Caco-2 (cell line): ENCODE measurements around the gene ANGEL2. TPM values are rescaled to one million over a fixed set of nuclear protein-coding genes. Genes with fewer than 3 reads are reported as not detected.
"Not testable (repeated sequence)": the region's sequence is repeated elsewhere in the genome, so short reads cannot be mapped to it uniquely, and the experiment has no call there.

Experiments
- BruUV-seq: library from RNA; stranded (reverse); fragments of 400-500 nt; replicated peaks from 2 replicates; lab custom pipeline; 2021; lab: Mats Ljungman, UMichigan
- CTCF ChIA-PET: fragments of 300-600 bp; sonication (Branson Sonifier 250); formaldehyde crosslinking; loops from one replicate; lab custom pipeline; 2022; ENCODE audit warnings: antibody characterized with exemption; lab: Charles Lee
- POLR2A ChIA-PET: fragments of 300-600 bp; sonication (Branson Sonifier 250); formaldehyde crosslinking; loops from one replicate; lab custom pipeline; 2022; ENCODE audit warnings: antibody characterized with exemption; lab: Charles Lee
- DNase-seq, 2 experiments: peaks; one replicate each; pipeline versions ENCODE4 v3.0.0 to v3.0.0-alpha.2; 2020 to 2022
- H3K27me3 ChIP-seq: replicated peaks from 2 replicates; pipeline ENCODE4 v1.6.0; 2011; ENCODE audit warnings: low read length; ENCODE audit not compliant: control insufficient read depth, insufficient read depth
- H3K36me3 ChIP-seq: 2 replicates; pipeline ENCODE4 v1.5.1; 2011; ENCODE audit warnings: low read length; ENCODE audit not compliant: control insufficient read depth, insufficient read depth
- H3K4me1 ChIP-seq: fragments of 250-450 bp; sonication (Bioruptor Pico); 2 replicates; pipeline ENCODE4 v1.5.1; 2020; ENCODE audit warnings: mild to moderate bottlenecking
- H3K4me3 ChIP-seq: 2 replicates; pipeline ENCODE4 v1.5.1; 2011; ENCODE audit warnings: low read depth, mild to moderate bottlenecking, control low read depth, low read length
- H3K9me3 ChIP-seq: fragments of 250-450 bp; sonication (Bioruptor Pico); 2 replicates; pipeline ENCODE4 v1.5.1; 2020; ENCODE audit warnings: mild to moderate bottlenecking, moderate library complexity
- H3K27ac Mint-ChIP-seq: one replicate; pipeline ENCODE4 v1.8.0; 2022; ENCODE audit warnings: mixed read lengths; ENCODE audit not compliant: unreplicated experiment
- H3K27me3 Mint-ChIP-seq: one replicate; pipeline ENCODE4 v1.8.0; 2022; ENCODE audit warnings: mixed read lengths; ENCODE audit not compliant: insufficient read depth, unreplicated experiment
- H3K36me3 Mint-ChIP-seq: one replicate; pipeline ENCODE4 v1.8.0; 2022; ENCODE audit warnings: mild to moderate bottlenecking, mixed read lengths; ENCODE audit not compliant: insufficient read depth, unreplicated experiment
- H3K4me1 Mint-ChIP-seq: one replicate; pipeline ENCODE4 v1.8.0; 2022; ENCODE audit warnings: low read depth, mixed read lengths; ENCODE audit not compliant: unreplicated experiment
- H3K4me3 Mint-ChIP-seq: one replicate; pipeline ENCODE4 v1.8.0; 2022; ENCODE audit warnings: mild to moderate bottlenecking, moderate library complexity, mixed read lengths; ENCODE audit not compliant: unreplicated experiment
- H3K9me3 Mint-ChIP-seq: one replicate; pipeline ENCODE4 v1.8.0; 2022; ENCODE audit warnings: mixed read lengths; ENCODE audit not compliant: unreplicated experiment
- CTCF ChIP-seq, 2 experiments: fragments of 200-600 bp in 1 of 2; IDR thresholded peaks; 1 replicate in 1 of 2; 2 replicates in 1 of 2; pipeline versions ENCODE4 v1.5.1 to v1.8.0; 2011 to 2022; ENCODE audit warnings: antibody characterized with exemption in 1 of 2, control low read depth in 1 of 2, inconsistent platforms in 1 of 2, low read depth in 1 of 2, low read length in 1 of 2, mild to moderate bottlenecking in 1 of 2, moderate library complexity in 1 of 2; ENCODE audit not compliant: insufficient read depth in 1 of 2, severe bottlenecking in 1 of 2, unreplicated experiment in 1 of 2
- intact Hi-C: fragments of 100-400 bp; cut with micrococcal nuclease; formaldehyde crosslinking; loops from one replicate; pipeline ENCODE4 v1.10.0; 2022; ENCODE audit not compliant: unreplicated experiment
- total RNA-seq: library from RNA; stranded (reverse); gene quantifications from 2 replicates; pipeline ENCODE4 v1.2.3, GENCODE V29; 2022

Gene ANGEL2
- total RNA-seq, 1 experiment from 2014 or later = 34.8 TPM

GRCh38 chr1:212994926-212995325 lies 20.7 kb downstream of the ANGEL2 start:
- intact Hi-C loops = loop anchor here (1.0 to 5.0 kb wide), 6 partner anchors 78 to 518 kb away; no protein-coding TSS in a partner anchor
- ChIA-PET POLR2A (no interaction called here), CTCF (interaction anchor here (0.9 to 1.1 kb wide), 2 partner anchors 245 to 330 kb away, joined by 3 to 6 read pairs; no protein-coding TSS in a partner anchor)
- no peaks in the 10 kb centered on the region for H3K4me1 Mint-ChIP-seq
- no peaks in the 10 kb centered on the region for H3K27me3 ChIP-seq
- no peak for TF ChIP-seq CTCF (IDR thresholded peaks at IDR 0.05; ENCODE audit: insufficient read depth in 1 of 2, low read depth in 1 of 2, low read length in 1 of 2, severe bottlenecking in 1 of 2, unreplicated experiment in 1 of 2)
- H3K4me1 ChIP-seq = no peaks in the 10 kb centered on the region
- H3K36me3 Mint-ChIP-seq = peaks cover 31% of the 10 kb centered on the region
- DNase-seq = no peak
- no peaks in the 10 kb centered on the region for H3K9me3 ChIP-seq
- H3K9me3 Mint-ChIP-seq = no peaks in the 10 kb centered on the region
- no peak overlapping the region for H3K27ac Mint-ChIP-seq
- H3K36me3 ChIP-seq = no peaks in the 10 kb centered on the region; the same call in none of the 2 replicates
- no peak overlapping the region for H3K4me3 Mint-ChIP-seq
- no peak overlapping the region for H3K4me3 ChIP-seq
- no TSS peak for BruUV-seq
- H3K27me3 Mint-ChIP-seq = no peaks in the 10 kb centered on the region

- POLR2A ChIA-PET, CTCF ChIA-PET, H3K9me3 ChIP-seq, H3K4me1 Mint-ChIP-seq, H3K27me3 ChIP-seq, BruUV-seq, intact Hi-C loops, H3K4me3 ChIP-seq, H3K27me3 Mint-ChIP-seq, H3K4me3 Mint-ChIP-seq, H3K36me3 ChIP-seq, H3K9me3 Mint-ChIP-seq, H3K4me1 ChIP-seq, H3K27ac Mint-ChIP-seq, DNase-seq: not testable (repeated sequence)
- peaks cover 29% of the 10 kb centered on the region for H3K36me3 Mint-ChIP-seq
Measured at GRCh38 chr1:212993960-212994359, 21.7 kb downstream of the ANGEL2 start.

GRCh38 chr1:212990276-212990675 lies 25.4 kb downstream of the ANGEL2 start:
- Mint-ChIP-seq H3K4me3 (no peak overlapping the region), H3K27me3 (no peaks in the 10 kb centered on the region), H3K36me3 (peaks cover 22% of the 10 kb centered on the region), H3K9me3 (no peaks in the 10 kb centered on the region), H3K4me1 (no peaks in the 10 kb centered on the region), H3K27ac (no peak overlapping the region)
- intact Hi-C loops = no loop called here
- Histone ChIP-seq H3K4me3 (no peak overlapping the region), H3K9me3 (no peaks in the 10 kb centered on the region), H3K4me1 (no peaks in the 10 kb centered on the region), H3K36me3 (no peaks in the 10 kb centered on the region; the same call in 1 of the 2 replicates), H3K27me3 (no peaks in the 10 kb centered on the region)
- DNase-seq = no peak
- POLR2A ChIA-PET = interaction anchor here (0.5 kb wide), 1 partner anchor 325 kb away, joined by 3 read pairs; no protein-coding TSS in a partner anchor
- no peak for TF ChIP-seq CTCF (IDR thresholded peaks at IDR 0.05; ENCODE audit: insufficient read depth in 1 of 2, low read depth in 1 of 2, low read length in 1 of 2, severe bottlenecking in 1 of 2, unreplicated experiment in 1 of 2)
- BruUV-seq = no TSS peak
- CTCF ChIA-PET = no interaction called here
